ENCODE data around the gene CNNM4. TPM values are rescaled to one million over a fixed set of nuclear protein-coding genes. Genes with fewer than 3 reads are reported as not detected.

Gene CNNM4
- total and polyA plus RNA-seq, 12 donors, result 4.3 to 59.7 (median 32.5) TPM

GRCh38 chr2:96815326-96816126 is 54.8 kb downstream of the CNNM4 start:
- peak overlapping the region; percentile 92 to 97 (median 96) for H3K27ac ChIP-seq
- peak overlapping the region; percentile 20 to 96 (median 84) for H3K4me3 ChIP-seq
- intact Hi-C loops (cut with DNase I), result loop anchor here in 4 of 10 donors (5.0 to 10.0 kb wide), 3 partner anchors 42 to 181 kb away; partner anchors contain the start of genes ANKRD39 (in 2 of the 4), CNNM4 (in 1 of the 4) and KANSL3 (in 1 of the 4)
- no peaks in the 10 kb centered on the region for H3K27me3 ChIP-seq
- TF ChIP-seq CTCF (IDR thresholded peaks at IDR 0.05), result no peak
- H3K36me3 ChIP-seq, result peaks cover 0 to 21% (median 0%) of the 10 kb centered on the region in 9 donors
- 2% methylated on average over 59 to 60 of the region's 60 CpGs for WGBS, 2 donors
- H3K9me3 ChIP-seq, result no peaks in the 10 kb centered on the region
- H3K4me1 ChIP-seq, result peaks cover 27 to 71% (median 58%) of the 10 kb centered on the region in 9 donors
- DNase-seq, result no peak
- no peak for ATAC-seq

DNA sequence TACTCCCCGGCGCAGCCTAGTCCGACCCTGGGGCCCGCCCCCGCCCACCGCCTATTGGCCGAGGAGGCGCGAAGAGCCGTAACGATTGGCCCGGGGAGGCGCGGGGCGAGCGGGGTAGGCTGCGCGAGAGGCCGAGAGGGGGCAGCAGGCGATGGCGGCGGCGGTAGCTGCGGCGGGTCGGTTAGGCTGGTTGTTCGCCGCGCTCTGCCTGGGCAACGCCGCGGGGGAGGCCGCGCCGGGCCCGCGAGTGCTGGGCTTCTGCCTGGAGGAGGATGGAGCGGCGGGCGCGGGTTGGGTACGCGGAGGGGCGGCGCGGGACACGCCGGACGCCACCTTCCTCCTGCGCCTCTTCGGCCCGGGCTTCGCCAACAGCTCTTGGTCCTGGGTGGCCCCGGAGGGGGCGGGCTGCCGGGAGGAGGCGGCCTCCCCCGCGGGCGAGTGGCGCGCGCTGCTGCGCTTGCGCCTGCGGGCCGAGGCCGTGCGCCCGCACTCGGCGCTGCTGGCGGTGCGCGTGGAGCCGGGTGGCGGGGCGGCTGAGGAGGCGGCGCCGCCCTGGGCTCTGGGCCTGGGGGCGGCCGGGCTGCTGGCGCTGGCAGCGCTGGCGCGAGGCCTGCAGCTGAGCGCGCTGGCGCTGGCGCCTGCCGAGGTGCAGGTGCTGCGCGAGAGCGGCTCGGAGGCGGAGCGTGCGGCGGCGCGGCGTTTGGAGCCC is 55.6 kb downstream of the CNNM4 start, which contains the start of gene CNNM3:
Gene CNNM3 (plus strand): TSS at position 142 of the 709 bp plus-strand sequence. CDS start 10 bp downstream, at position 152.
- H3K27me3 ChIP-seq, result no peaks in the 10 kb centered on the region
- ATAC-seq (peak; percentile 94 to 98 (median 96)), DNase-seq (peak; percentile 97 to 98)
- peak within 1 kb of the TSS; percentile 27 to 96 (median 84) for H3K4me3 ChIP-seq
- H3K4me1 ChIP-seq, result peaks cover 27 to 71% (median 61%) of the 10 kb centered on the region in 9 donors
- intact Hi-C loops (cut with DNase I), result loop anchor here in 4 of 10 donors (5.0 to 10.0 kb wide), 3 partner anchors 41 to 181 kb away; partner anchors contain the start of genes ANKRD39 (in 2 of the 4), CNNM4 (in 1 of the 4) and KANSL3 (in 1 of the 4)
- TF ChIP-seq CTCF (IDR thresholded peaks at IDR 0.05), result peak; percentile 46 to 91 (median 80)
- peaks cover 0 to 14% (median 0%) of the 10 kb centered on the region in 9 donors for H3K36me3 ChIP-seq
- H3K27ac ChIP-seq, result peak within 1 kb of the TSS; percentile 92 to 97 (median 96)
- 0 to 1% methylated on average over 70 to 103 of the region's 103 CpGs for WGBS, 2 donors
- H3K9me3 ChIP-seq, result no peaks in the 10 kb centered on the region

DNA sequence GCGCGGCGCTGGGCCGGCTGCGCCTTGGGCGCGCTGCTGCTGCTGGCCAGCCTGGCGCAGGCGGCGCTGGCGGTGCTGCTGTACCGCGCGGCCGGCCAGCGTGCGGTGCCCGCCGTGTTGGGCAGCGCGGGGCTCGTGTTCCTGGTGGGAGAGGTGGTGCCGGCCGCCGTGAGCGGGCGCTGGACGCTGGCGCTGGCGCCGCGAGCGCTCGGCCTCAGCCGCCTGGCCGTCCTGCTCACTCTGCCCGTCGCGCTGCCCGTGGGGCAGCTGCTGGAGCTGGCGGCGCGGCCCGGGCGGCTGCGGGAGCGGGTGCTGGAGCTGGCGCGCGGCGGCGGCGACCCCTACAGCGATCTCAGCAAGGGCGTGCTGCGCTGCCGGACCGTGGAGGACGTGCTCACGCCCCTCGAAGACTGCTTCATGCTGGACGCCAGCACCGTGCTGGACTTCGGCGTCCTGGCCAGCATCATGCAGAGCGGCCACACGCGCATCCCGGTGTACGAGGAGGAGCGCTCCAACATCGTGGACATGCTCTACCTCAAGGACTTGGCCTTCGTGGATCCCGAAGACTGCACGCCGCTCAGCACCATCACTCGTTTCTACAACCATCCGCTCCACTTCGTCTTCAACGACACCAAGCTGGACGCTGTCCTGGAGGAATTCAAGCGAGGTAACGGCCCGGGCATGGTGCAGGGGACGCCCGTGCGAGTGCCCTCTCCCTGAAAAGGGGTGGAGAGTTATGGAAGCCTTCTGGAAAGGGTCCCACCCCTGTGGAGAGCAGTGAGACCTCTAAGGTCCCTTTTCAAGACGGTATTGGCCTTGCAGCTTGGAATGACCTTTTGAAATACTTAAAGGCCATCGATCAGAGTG is 56.4 kb downstream of the CNNM4 start:
- peak in 2 of 8 donors; percentile 3 to 22 for ATAC-seq
- 2 to 3% methylated on average over 66 to 89 of the region's 89 CpGs for WGBS, 2 donors
- no peak for DNase-seq
- Histone ChIP-seq H3K4me1 (peaks cover 24 to 69% (median 54%) of the 10 kb centered on the region in 9 donors), H3K36me3 (peaks cover 0 to 12% (median 0%) of the 10 kb centered on the region in 9 donors), H3K9me3 (no peaks in the 10 kb centered on the region), H3K27ac (peak overlapping the region in 9 of 10 donors; percentile 10 to 97 (median 31)), H3K4me3 (peak overlapping the region; percentile 27 to 96 (median 84)), H3K27me3 (no peaks in the 10 kb centered on the region)
- intact Hi-C loops (cut with DNase I), result loop anchor here in 4 of 10 donors (5.0 to 10.0 kb wide), 3 partner anchors 40 to 182 kb away; partner anchors contain the start of genes ANKRD39 (in 2 of the 4), CNNM4 (in 1 of the 4) and KANSL3 (in 1 of the 4)
- no peak for TF ChIP-seq CTCF (IDR thresholded peaks at IDR 0.05)

All from heart right ventricle (tissue), 16 donors.